Measurements from ENCODE around the gene TECR. TPM values are rescaled to one million over a fixed set of nuclear protein-coding genes. Genes with fewer than 3 reads are reported as not detected.

TECR gene
- total and polyA plus RNA-seq, 9 of the 15 experiments (the other 6 are each of a cell fraction or from before 2014, with no cell fraction given), result 29.3 to 211 (median 81.4) TPM

DNA sequence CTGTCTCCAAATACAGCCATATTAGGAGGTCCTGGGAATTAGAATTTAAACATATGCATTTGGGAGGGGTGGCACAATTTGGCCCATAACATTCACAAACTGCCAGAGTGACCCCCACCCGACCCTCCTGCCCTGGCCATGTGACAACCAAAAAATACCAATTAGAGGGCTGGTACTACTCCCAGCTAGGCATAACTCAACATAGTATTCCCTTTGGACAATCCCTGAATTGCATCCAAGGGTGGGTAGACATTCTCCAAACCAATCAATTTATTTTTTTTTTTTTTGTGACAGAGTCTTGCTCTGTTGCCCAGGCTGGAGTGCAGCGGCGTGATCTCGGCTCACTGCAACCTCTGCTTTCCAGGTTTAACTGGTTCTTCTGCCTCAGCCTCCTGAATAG, 83.3 kb downstream of the TECR start:
- WGBS (ENCODE audit: insufficient coverage, low coverage, missing lambda C conversion rate), result 7% methylated on average over 4 of the region's 4 CpGs
- Histone ChIP-seq H3K27ac (ENCODE audit: extremely low read depth, low read depth, low read length) (no peak overlapping the region), H4K20me1 (replicated peaks; ENCODE audit: control insufficient read depth, insufficient read depth, low read length) (no peaks in the 10 kb centered on the region), H3K4me1 (replicated peaks in 1 of 2; ENCODE audit: control insufficient read depth in 2 of 2, insufficient read depth in 2 of 2, low read length in 2 of 2) (peaks cover 4% of the 10 kb centered on the region in 2 experiments; a peak in 2 of 5 replicates), H3K79me2 (ENCODE audit: control insufficient read depth, insufficient read depth, low read length) (no peaks in the 10 kb centered on the region), H2AFZ (ENCODE audit: low read depth, low read length) (no peak overlapping the region), H3K27me3 (ENCODE audit: control insufficient read depth in 2 of 2, insufficient read depth in 2 of 2, low read length in 2 of 2) (peaks cover 7 to 13% of the 10 kb centered on the region in 2 experiments; a peak in 3 of 5 replicates), H3K9ac (ENCODE audit: insufficient read depth in 1 of 2, low read depth in 2 of 2, low read length in 2 of 2) (no peak overlapping the region), H3K4me3 (no peak overlapping the region), H3K9me3 (replicated peaks; ENCODE audit: control insufficient read depth, insufficient read depth, low read depth, low read length) (no peaks in the 10 kb centered on the region), H3K9me1 (ENCODE audit: control insufficient read depth, insufficient read depth, low read length) (no peaks in the 10 kb centered on the region), H3K36me3 (ENCODE audit: control insufficient read depth, insufficient read depth, low read length) (no peaks in the 10 kb centered on the region), H3K4me2 (ENCODE audit: insufficient read depth, low read length) (no peak overlapping the region)
- DNase-seq (ENCODE audit: extremely low read depth in 1 of 4, low spot score in 3 of 4), result no peak
- BruUV-seq (replicated peaks), result no TSS peak
- no peak for TF ChIP-seq KHSRP (IDR thresholded peaks at IDR 0.05)
- no peak for TF ChIP-seq ASH1L (IDR thresholded peaks at IDR 0.05; ENCODE audit: borderline replicate concordance, low read depth, partially characterized antibody)
- TF ChIP-seq, protein P1, sequence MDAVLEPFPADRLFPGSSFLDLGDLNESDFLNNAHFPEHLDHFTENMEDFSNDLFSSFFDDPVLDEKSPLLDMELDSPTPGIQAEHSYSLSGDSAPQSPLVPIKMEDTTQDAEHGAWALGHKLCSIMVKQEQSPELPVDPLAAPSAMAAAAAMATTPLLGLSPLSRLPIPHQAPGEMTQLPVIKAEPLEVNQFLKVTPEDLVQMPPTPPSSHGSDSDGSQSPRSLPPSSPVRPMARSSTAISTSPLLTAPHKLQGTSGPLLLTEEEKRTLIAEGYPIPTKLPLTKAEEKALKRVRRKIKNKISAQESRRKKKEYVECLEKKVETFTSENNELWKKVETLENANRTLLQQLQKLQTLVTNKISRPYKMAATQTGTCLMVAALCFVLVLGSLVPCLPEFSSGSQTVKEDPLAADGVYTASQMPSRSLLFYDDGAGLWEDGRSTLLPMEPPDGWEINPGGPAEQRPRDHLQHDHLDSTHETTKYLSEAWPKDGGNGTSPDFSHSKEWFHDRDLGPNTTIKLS (IDR thresholded peaks at IDR 0.05; ENCODE audit: borderline replicate concordance, low read depth), result no peak
- TF ChIP-seq SLC30A9 (CRISPR knock-in tag; IDR thresholded peaks at IDR 0.05), result no peak
- no peak for TF ChIP-seq TEAD4 (IDR thresholded peaks at IDR 0.05; ENCODE audit: low read length)
- no peak for TF ChIP-seq TEAD4 (CRISPR knock-in tag; IDR thresholded peaks at IDR 0.05; ENCODE audit: borderline replicate concordance)
- ChIA-PET POLR2A (interaction anchor here (0.6 to 1.1 kb wide), 3 partner anchors 17 to 32 kb away, joined by 3 read pairs; no protein-coding TSS in a partner anchor), CTCF (ENCODE audit: low intra/inter-chr PET ratio) (no interaction called here)
- no peak for FAIRE-seq
- no peak for ATAC-seq
- in situ Hi-C loops (cut with MboI), result no loop called here
- intact Hi-C loops (cut with micrococcal nuclease), result no loop called here
